Naive thymus-derived CD8-positive, alpha-beta T cell (primary cell): Measurements from ENCODE around the gene OGDH. TPM values are rescaled to one million over a fixed set of nuclear protein-coding genes. Genes with fewer than 3 reads are reported as not detected.

Source experiments
- ATAC-seq, 2 donors: fragments of 150-1000 bp; cut with Tn5 transposase in 1 of 2; sonication (Bioruptor Pico), chemical (Tn5 transposase) in 1 of 2; 1 replicate in 1 of 2; 2 replicates in 1 of 2; pipeline ENCODE4 v1.10.0; 2021; ENCODE audit warnings: mild to moderate bottlenecking in 2 of 2, moderate library complexity in 2 of 2
- POLR2A ChIA-PET: fragments of 350-600 bp; sonication (Branson Sonifier 250); formaldehyde crosslinking; loops from one replicate; lab custom pipeline; 2021; ENCODE audit warnings: antibody characterized with exemption; lab: Charles Lee
- DNase-seq, 10 donors: peaks; one replicate each; pipeline versions ENCODE4 v3.0.0 to v3.0.0-alpha.2; 2020 to 2022
- H3K27ac Mint-ChIP-seq, 10 donors: one replicate each; pipeline ENCODE4 v1.8.0; 2020 to 2022; ENCODE audit warnings: mild to moderate bottlenecking in 10 of 10, mixed read lengths in 10 of 10, moderate library complexity in 4 of 10, inconsistent platforms in 1 of 10
- H3K27me3 Mint-ChIP-seq, 5 donors: one replicate each; pipeline ENCODE4 v1.8.0; 2021 to 2022; ENCODE audit warnings: mixed read lengths in 5 of 5
- H3K36me3 Mint-ChIP-seq, 3 donors: one replicate each; pipeline ENCODE4 v1.8.0; 2020 to 2022; ENCODE audit warnings: mixed read lengths in 3 of 3, mild to moderate bottlenecking in 2 of 3, inconsistent platforms in 1 of 3
- H3K4me1 Mint-ChIP-seq, 4 donors: one replicate each; pipeline ENCODE4 v1.8.0; 2021 to 2022; ENCODE audit warnings: mixed read lengths in 4 of 4
- H3K4me3 Mint-ChIP-seq, 10 donors: one replicate each; pipeline ENCODE4 v1.8.0; 2020 to 2022; ENCODE audit warnings: mild to moderate bottlenecking in 10 of 10, mixed read lengths in 10 of 10, moderate library complexity in 6 of 10, inconsistent platforms in 1 of 10
- H3K9me3 Mint-ChIP-seq, 9 donors: one replicate each; pipeline ENCODE4 v1.8.0; 2020 to 2022; ENCODE audit warnings: mixed read lengths in 9 of 9, mild to moderate bottlenecking in 3 of 9, inconsistent platforms in 1 of 9, moderate library complexity in 1 of 9
- polyA plus RNA-seq, 3 donors: library from polyadenylated mRNA; unstranded; fragments of 300-500 nt; fragmentation: Illumina TruSeq; gene quantifications; one replicate each; pipeline ENCODE4 v1.2.3, GENCODE V29; 2021
- total RNA-seq, 8 experiments: library from RNA in 2 of 8; stranded (reverse) in 2 of 8; gene quantifications; one replicate each; pipeline ENCODE4 v1.2.3 and lab custom pipeline; 2021 to 2026

Gene OGDH
- total and polyA plus RNA-seq, 5 experiments from 2014 or later, result 23.9 to 67.5 (median 30.6) TPM

DNA sequence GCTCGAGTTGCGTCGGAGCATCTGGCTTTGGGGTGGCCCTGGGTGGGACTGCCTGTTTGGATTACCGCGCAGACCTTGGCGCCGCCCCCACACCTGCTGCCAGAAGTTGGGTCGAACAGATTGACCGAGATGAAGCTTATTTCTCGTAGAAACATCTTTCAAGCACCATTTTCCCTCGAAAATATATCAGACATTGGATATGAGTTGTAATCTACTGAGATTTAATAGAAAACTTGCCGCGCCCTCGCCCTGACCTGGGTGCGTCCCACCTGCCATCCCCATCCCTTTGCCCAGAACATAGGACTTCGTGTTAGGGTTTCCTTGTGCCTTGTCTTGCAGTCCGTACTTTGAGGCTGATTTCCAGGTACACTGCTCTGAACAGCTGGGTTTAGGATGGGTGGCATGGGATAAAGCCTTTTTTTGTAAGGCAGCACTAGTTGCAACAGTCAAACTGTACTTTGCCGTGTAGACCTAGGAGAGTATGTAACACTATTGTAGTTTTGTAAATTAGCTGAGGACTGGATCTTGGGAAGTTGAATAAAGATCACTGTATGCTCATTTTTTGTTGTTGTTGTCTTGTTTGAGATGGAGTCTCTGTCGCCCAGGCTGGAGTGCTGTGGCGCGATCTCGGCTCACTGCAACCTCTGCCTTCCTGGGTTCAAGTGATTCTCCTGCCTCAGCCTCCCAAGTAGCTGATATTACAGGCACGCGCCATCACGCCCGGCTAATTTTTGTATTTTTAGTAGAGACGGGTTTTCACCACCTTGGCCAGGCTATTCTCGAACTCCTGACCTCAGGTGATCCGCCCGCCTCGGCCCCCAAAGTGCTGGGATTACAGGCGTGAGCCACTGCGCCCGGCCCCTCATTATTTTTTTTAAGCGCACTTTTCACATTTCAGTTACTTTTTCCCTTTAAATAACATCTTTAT is 978 bp downstream of the OGDH start:
- Mint-ChIP-seq H3K36me3 (peaks cover 0 to 4% (median 0%) of the 10 kb centered on the region in 3 donors), H3K9me3 (no peaks in the 10 kb centered on the region), H3K4me3 (peak overlapping the region; percentile 92 to 100 (median 98)), H3K27ac (peak overlapping the region; percentile 91 to 100 (median 99)), H3K4me1 (peaks cover 12 to 58% (median 48%) of the 10 kb centered on the region in 4 donors), H3K27me3 (peaks cover 0 to 5% (median 0%) of the 10 kb centered on the region in 5 donors)
- POLR2A ChIA-PET, result interaction anchor here (0.5 to 3.9 kb wide), 29 partner anchors 9 to 681 kb away, joined by 3 to 47 read pairs (median 4); partner anchors contain the start of genes DDX56, H2AZ2, NUDCD3 and PPIA
- ATAC-seq (peak; percentile 30 to 39), DNase-seq (no peak)

DNA sequence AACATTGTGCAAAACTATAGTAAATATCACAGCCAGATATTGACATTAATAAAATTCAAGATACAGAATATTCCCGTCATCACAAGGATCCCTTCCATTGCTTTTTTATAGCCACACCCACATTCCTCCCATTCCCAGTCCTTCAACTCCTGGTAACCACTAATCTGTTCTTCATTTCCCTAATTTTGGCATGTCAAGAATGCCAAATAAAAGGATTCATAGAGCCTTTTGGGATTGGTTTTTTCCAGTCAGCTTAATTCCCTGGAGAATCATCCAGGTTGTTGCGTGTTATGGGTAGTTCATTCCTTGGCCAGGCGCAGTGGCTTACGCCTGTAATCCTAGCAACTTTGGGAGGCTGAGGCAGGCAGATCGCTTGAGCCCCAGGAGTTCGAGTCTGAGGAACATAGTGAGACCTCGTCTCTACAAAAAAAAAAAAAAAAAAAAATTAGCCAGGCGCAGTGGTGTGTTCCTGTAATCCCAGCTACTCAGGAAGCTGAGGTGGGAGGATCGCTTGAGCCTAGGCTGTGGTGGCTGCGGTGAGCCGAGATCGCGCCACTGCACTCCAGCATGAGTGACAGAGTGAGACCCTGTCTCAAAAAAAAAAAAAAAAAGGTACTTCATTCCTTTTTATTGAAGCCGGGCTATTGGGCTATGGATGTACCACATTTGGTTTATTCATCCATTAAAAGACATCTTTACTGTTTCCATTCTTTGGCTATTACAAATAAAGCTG is 2.7 kb downstream of the OGDH start:
- Mint-ChIP-seq H3K27ac (peak overlapping the region in 6 of 10 donors; percentile 37 to 80 (median 64)), H3K9me3 (no peaks in the 10 kb centered on the region), H3K36me3 (peaks cover 0 to 4% (median 0%) of the 10 kb centered on the region in 3 donors), H3K4me1 (peaks cover 13 to 63% (median 54%) of the 10 kb centered on the region in 4 donors), H3K27me3 (peaks cover 0 to 5% (median 0%) of the 10 kb centered on the region in 5 donors), H3K4me3 (peak overlapping the region in 8 of 10 donors; percentile 15 to 56 (median 35))
- DNase-seq, result peak in 2 of 10 donors; percentile 13 to 22
- POLR2A ChIA-PET, result interaction anchor here (0.6 to 3.9 kb wide), 6 partner anchors 10 to 140 kb away, joined by 3 to 47 read pairs (median 4); no protein-coding TSS in a partner anchor
- ATAC-seq, result no peak

DNA sequence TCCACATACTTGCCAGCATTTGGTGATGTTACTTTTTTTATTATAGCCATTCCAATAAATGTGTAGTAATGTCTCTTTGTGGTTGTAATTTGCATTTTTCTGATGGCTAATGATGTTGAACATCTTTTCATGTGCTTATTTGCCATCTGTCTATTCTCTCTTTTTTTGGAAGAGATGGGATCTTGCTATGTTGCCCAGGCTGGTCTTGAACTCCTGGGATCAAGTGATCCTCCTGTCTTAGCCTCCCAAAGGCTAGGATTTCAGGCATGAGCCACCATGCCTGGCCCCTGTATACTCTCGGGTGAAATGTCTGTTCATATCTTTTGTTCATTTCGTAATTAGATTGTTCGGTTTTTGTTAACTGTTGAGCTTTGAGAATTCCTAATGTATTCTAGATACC is 3.4 kb downstream of the OGDH start:
- no peaks in the 10 kb centered on the region for H3K9me3 Mint-ChIP-seq
- peaks cover 18 to 68% (median 61%) of the 10 kb centered on the region in 4 donors for H3K4me1 Mint-ChIP-seq
- ATAC-seq, result no peak
- peak overlapping the region in 7 of 10 donors; percentile 8 to 60 (median 53) for H3K27ac Mint-ChIP-seq
- DNase-seq, result no peak
- peaks cover 0 to 8% (median 0%) of the 10 kb centered on the region in 3 donors for H3K36me3 Mint-ChIP-seq
- H3K4me3 Mint-ChIP-seq, result peak overlapping the region in 8 of 10 donors; percentile 5 to 39 (median 20)
- POLR2A ChIA-PET, result interaction anchor here (0.6 to 1.4 kb wide), 4 partner anchors 9 to 140 kb away, joined by 3 to 5 read pairs (median 4); no protein-coding TSS in a partner anchor
- peaks cover 0 to 5% (median 0%) of the 10 kb centered on the region in 5 donors for H3K27me3 Mint-ChIP-seq

DNA sequence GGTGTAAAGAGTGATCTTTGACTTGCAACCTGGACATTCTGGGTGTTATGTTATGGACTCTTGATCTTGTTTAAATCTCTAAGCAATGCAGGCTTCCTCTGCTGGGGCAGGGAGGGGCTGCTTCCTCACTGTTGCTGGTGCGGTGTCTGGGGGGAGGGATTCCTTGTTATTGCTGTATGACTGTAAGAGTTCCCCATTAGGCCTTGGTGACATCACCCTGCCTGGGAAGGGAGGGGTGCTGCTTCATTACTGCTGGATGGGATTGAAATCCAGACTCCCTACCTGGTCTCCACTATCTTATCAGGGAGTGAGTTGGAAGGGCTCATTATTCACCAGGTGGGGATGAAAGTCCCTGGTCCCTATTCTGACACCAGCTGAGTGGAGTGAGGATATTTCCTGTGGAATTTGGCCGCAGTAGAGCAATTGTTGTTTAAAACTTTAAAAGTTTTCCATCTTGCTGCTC is 8.8 kb downstream of the OGDH start:
- Mint-ChIP-seq H3K9me3 (no peaks in the 10 kb centered on the region), H3K36me3 (peaks cover 0 to 21% (median 0%) of the 10 kb centered on the region in 3 donors), H3K4me1 (peaks cover 26 to 70% (median 62%) of the 10 kb centered on the region in 4 donors), H3K4me3 (peak overlapping the region in 8 of 10 donors; percentile 39 to 66 (median 51)), H3K27me3 (no peaks in the 10 kb centered on the region), H3K27ac (peak overlapping the region; percentile 13 to 83 (median 63))
- no peak for ATAC-seq
- POLR2A ChIA-PET, result interaction anchor here (1.8 kb wide), 1 partner anchor 9 kb away, joined by 7 read pairs; the partner anchor contains the start of gene OGDH
- DNase-seq, result no peak

DNA sequence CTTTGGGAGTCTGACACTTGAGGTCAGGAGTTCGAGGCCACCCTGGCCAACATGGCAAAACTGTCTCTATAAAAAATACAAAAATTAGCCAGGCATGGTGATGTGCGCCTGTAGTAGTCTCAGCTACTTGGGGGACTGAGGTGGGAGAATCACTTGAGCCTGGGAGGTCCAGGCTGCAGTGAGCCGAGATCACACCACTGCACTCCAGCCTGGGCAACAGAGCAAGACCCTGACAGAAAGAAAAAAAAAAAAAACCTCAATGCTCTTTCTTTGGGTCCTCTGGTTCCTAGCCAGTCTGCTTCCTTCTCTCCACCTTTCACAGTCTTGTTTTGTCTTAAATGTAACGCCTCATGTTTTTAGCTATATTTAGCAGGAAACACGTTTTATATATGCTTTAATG is 9.4 kb downstream of the OGDH start:
- POLR2A ChIA-PET, result interaction anchor here (0.6 to 1.8 kb wide), 2 partner anchors 9 to 270 kb away, joined by 3 to 7 read pairs; partner anchors contain the start of genes OGDH and PURB
- DNase-seq, result no peak
- peaks cover 26 to 73% (median 57%) of the 10 kb centered on the region in 4 donors for H3K4me1 Mint-ChIP-seq
- peak overlapping the region in 2 of 10 donors; percentile 18 to 38 for H3K4me3 Mint-ChIP-seq
- H3K27ac Mint-ChIP-seq, result peak overlapping the region in 7 of 10 donors; percentile 23 to 83 (median 45)
- peaks cover 0 to 23% (median 0%) of the 10 kb centered on the region in 3 donors for H3K36me3 Mint-ChIP-seq
- no peaks in the 10 kb centered on the region for H3K9me3 Mint-ChIP-seq
- H3K27me3 Mint-ChIP-seq, result no peaks in the 10 kb centered on the region
- no peak for ATAC-seq

DNA sequence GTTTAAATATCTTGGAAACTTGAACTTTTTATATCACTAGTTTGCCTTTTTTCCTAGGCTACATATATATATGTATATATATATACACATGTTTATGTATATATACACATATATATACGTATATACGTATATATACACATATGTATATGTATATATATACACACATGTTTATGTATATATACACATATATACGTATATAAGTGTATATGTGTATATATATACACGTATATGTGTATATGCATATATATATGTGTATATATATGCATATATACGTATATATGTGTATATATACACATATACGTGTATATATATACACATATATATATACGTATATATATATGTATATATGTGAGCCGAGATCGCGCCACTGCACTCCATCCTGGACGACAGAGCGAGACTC is 10.1 kb downstream of the OGDH start:
- H3K36me3 Mint-ChIP-seq, result peaks cover 0 to 23% (median 0%) of the 10 kb centered on the region in 3 donors
- H3K27ac Mint-ChIP-seq, result peak overlapping the region in 1 of 10 donors; percentile 83
- peaks cover 26 to 80% (median 64%) of the 10 kb centered on the region in 4 donors for H3K4me1 Mint-ChIP-seq
- H3K9me3 Mint-ChIP-seq, result no peaks in the 10 kb centered on the region
- no peaks in the 10 kb centered on the region for H3K27me3 Mint-ChIP-seq
- ATAC-seq (no peak), DNase-seq (no peak)
- POLR2A ChIA-PET, result interaction anchor here (1.8 kb wide), 1 partner anchor 10 kb away, joined by 7 read pairs; the partner anchor contains the start of gene OGDH
- H3K4me3 Mint-ChIP-seq, result no peak overlapping the region

DNA sequence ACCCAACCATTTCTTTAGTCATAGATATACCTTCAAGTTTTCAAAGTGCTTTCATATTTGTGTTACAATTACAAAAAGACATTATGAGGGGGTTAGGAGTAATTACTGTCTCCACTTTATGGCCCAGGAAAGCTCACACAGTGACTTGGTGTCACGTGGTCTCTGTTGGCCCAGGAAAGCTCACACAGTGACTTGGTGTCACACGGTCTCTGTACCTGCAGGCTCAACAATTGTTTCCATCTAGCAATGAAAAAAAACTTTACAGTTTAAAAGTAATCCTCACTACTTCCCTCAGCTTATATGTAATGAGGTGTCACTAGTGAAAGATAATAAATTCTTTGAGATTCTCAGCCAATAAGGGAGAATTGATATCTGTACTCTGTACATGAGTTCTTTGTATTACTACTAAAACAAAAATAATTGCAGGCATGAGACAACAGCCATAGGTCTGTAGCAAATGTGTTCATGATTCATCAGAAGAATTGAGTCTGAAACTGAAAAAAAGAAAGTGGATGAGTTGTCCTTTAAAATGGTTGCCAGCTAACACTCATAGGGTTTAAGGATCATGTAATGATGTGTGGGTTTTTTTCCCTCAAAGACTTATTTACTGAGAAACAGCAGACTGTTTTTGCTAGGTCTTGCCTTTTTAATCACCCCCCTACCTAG is 10.9 kb downstream of the OGDH start:
- H3K27ac Mint-ChIP-seq, result peak overlapping the region in 4 of 10 donors; percentile 6 to 70 (median 52)
- peaks cover 0 to 21% (median 0%) of the 10 kb centered on the region in 3 donors for H3K36me3 Mint-ChIP-seq
- H3K4me3 Mint-ChIP-seq, result peak overlapping the region in 2 of 10 donors; percentile 19 to 20
- H3K27me3 Mint-ChIP-seq, result no peaks in the 10 kb centered on the region
- H3K4me1 Mint-ChIP-seq, result peaks cover 25 to 83% (median 63%) of the 10 kb centered on the region in 4 donors
- ATAC-seq (no peak), DNase-seq (no peak)
- H3K9me3 Mint-ChIP-seq, result no peaks in the 10 kb centered on the region
- POLR2A ChIA-PET, result interaction anchor here (0.6 kb wide), 1 partner anchor 14 kb away, joined by 3 read pairs; no protein-coding TSS in a partner anchor

DNA sequence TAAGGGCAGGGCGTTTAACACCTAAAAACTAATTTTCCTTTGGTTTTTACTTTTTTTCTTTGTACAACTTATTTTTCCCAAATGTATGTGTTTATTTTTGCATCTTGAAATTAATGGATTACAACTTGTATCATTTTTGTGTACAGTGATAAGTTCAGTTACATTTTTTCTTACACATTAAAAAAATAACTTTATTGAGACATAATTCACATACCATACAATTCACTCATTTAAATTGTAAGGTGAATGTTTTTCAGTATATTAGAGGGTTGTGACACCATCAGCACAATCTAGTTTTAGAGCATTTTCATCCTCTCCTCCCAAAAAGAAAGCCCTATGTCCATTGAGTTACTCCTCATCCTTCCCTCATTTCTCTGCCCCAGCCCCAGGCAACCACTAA is 11.6 kb downstream of the OGDH start:
- DNase-seq (no peak), ATAC-seq (no peak)
- POLR2A ChIA-PET, result no interaction called here
- peak overlapping the region in 2 of 10 donors; percentile 61 to 75 for H3K27ac Mint-ChIP-seq
- peaks cover 0 to 21% (median 0%) of the 10 kb centered on the region in 3 donors for H3K36me3 Mint-ChIP-seq
- peak overlapping the region in 2 of 10 donors; percentile 3 to 19 for H3K4me3 Mint-ChIP-seq
- no peaks in the 10 kb centered on the region for H3K27me3 Mint-ChIP-seq
- H3K9me3 Mint-ChIP-seq, result no peaks in the 10 kb centered on the region
- peaks cover 27 to 88% (median 65%) of the 10 kb centered on the region in 4 donors for H3K4me1 Mint-ChIP-seq

DNA sequence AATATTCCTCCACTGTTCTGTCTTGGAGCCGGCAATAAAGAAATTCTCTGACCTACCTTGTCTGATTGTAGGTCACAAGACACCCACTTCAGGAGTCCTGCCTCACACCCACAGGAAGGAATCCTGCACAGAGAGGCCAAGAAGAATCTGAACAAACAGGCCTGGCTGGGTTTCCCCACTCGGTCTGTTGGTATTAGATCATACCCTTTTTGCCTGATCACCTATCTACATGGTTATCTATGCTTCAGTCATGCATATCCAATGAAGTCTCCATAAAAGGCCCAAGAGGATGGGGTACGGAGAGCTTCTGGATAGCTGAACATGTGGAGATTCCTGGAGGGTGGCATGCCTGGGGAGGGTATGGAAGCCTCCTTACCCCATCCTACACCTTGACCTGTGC is 12.3 kb downstream of the OGDH start:
- DNase-seq (no peak), ATAC-seq (no peak)

DNA sequence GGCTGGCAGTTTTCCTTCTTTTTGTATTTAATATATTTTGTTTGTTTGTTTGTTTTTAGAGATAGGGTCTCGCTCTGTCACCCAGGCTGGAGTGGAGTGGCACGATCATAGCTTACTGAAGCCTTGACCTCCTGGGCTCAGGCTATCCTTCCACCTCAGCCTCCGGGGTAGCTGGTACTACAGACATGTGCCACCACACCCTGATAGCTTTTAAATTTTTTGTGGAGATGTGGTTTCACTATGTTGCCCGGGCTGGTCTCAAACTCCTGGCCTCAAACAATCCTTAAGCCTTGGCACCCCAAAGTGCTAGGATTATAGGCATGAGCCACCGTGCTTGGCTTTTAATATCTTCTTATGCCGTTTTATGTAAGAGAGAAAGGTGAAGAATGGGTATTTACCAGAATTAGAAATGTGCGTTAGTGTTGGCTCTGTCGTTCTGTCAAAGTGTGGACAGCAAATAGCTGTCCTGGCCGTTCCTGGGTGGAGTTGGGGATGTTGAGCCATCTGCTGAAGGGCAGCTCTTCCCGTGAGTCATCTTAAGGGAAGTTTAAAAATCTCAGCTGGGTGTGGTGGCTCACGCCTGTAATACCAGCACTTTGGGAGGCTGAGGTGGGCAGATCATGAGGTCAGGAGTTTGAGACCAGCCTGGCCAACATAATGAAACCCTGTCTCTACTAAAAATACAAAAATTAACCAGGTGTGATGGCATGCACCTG is 14.8 kb downstream of the OGDH start:
- Mint-ChIP-seq H3K4me1 (peaks cover 21 to 91% (median 58%) of the 10 kb centered on the region in 4 donors), H3K36me3 (peaks cover 0 to 41% (median 10%) of the 10 kb centered on the region in 3 donors), H3K27me3 (no peaks in the 10 kb centered on the region), H3K9me3 (no peaks in the 10 kb centered on the region), H3K27ac (peak overlapping the region in 7 of 10 donors; percentile 21 to 75 (median 52)), H3K4me3 (peak overlapping the region in 1 of 10 donors; percentile 52)
- no peak for ATAC-seq
- POLR2A ChIA-PET, result interaction anchor here (0.6 to 1.3 kb wide), 3 partner anchors 10 to 163 kb away, joined by 3 to 5 read pairs (median 4); no protein-coding TSS in a partner anchor
- no peak for DNase-seq

More for the DNA sequence above, 12.3 kb downstream of the OGDH start:
- Mint-ChIP-seq H3K27me3 (no peaks in the 10 kb centered on the region), H3K9me3 (no peaks in the 10 kb centered on the region), H3K36me3 (peaks cover 0 to 22% (median 0%) of the 10 kb centered on the region in 3 donors), H3K27ac (peak overlapping the region in 7 of 10 donors; percentile 20 to 75 (median 47)), H3K4me1 (peaks cover 28 to 93% (median 69%) of the 10 kb centered on the region in 4 donors), H3K4me3 (peak overlapping the region in 1 of 10 donors; percentile 47)
- POLR2A ChIA-PET, result interaction anchor here (0.8 kb wide), 1 partner anchor 9 kb away, joined by 3 read pairs; no protein-coding TSS in a partner anchor
